ENCODE results near the gene C19orf47. TPM values are rescaled to one million over a fixed set of nuclear protein-coding genes. Genes with fewer than 3 reads are reported as not detected.
"Not testable (repeated sequence)": the region's sequence is repeated elsewhere in the genome, so short reads cannot be mapped to it uniquely, and the experiment has no call there.

C19orf47 gene
- total RNA-seq, 1 donor from 2014 or later, result 15.2 TPM

GRCh38 chr19:40357640-40358039 is 9.4 kb upstream of the C19orf47 start:
- no peak for ATAC-seq
- intact Hi-C loops (cut with DNase I), result no loop called here

GRCh38 chr19:40356681-40357595 is 8.7 kb upstream of the C19orf47 start:
- intact Hi-C loops (cut with DNase I), result no loop called here
- ATAC-seq (no peak), DNase-seq (ENCODE audit: low spot score) (no peak)

More at GRCh38 chr19:40357640-40358039, 9.4 kb upstream of the C19orf47 start:
- no peak for DNase-seq (ENCODE audit: low spot score)

GRCh38 chr19:40355975-40356680 is 7.9 kb upstream of the C19orf47 start:
- ATAC-seq (no peak), DNase-seq (ENCODE audit: low spot score) (no peak)
- intact Hi-C loops (cut with DNase I), result no loop called here

GRCh38 chr19:40348961-40349507 is 837 bp upstream of the C19orf47 start:
- no peak for ATAC-seq

GRCh38 chr19:40344422-40344821 is 3.8 kb downstream of the C19orf47 start:
- no peak for ATAC-seq
- intact Hi-C loops (cut with DNase I), result no loop called here
- no peak for DNase-seq (ENCODE audit: low spot score)

More at GRCh38 chr19:40348961-40349507, 837 bp upstream of the C19orf47 start:
- no peak for DNase-seq (ENCODE audit: low spot score)
- intact Hi-C loops (cut with DNase I), result no loop called here

- intact Hi-C loops (cut with DNase I), result no loop called here
- DNase-seq (ENCODE audit: low spot score) (no peak), ATAC-seq (no peak)
Observed at GRCh38 chr19:40342644-40343311, 5.4 kb downstream of the C19orf47 start.

GRCh38 chr19:40341601-40342482 is 6.4 kb downstream of the C19orf47 start:
- DNase-seq (ENCODE audit: low spot score) (no peak), ATAC-seq (no peak)
- intact Hi-C loops (cut with DNase I), result no loop called here

- ATAC-seq (no peak), DNase-seq (ENCODE audit: low spot score) (no peak)
- intact Hi-C loops (cut with DNase I), result no loop called here
Observed at GRCh38 chr19:40339018-40339728, 9.0 kb downstream of the C19orf47 start.

- DNase-seq (ENCODE audit: low spot score) (no peak), ATAC-seq (no peak)
- intact Hi-C loops (cut with DNase I), result no loop called here
Observed at GRCh38 chr19:40337594-40337993, 10.6 kb downstream of the C19orf47 start.

- no peak for ATAC-seq
- intact Hi-C loops (cut with DNase I), result no loop called here
- DNase-seq (ENCODE audit: low spot score), result no peak
Observed at GRCh38 chr19:40337107-40337506, 11.1 kb downstream of the C19orf47 start.

GRCh38 chr19:40336601-40336900 is 11.6 kb downstream of the C19orf47 start:
- no peak for DNase-seq (ENCODE audit: low spot score)
- intact Hi-C loops (cut with DNase I), result no loop called here
- no peak for ATAC-seq

- intact Hi-C loops (cut with DNase I), result no loop called here
- no peak for ATAC-seq
Observed at GRCh38 chr19:40335855-40336600, 12.2 kb downstream of the C19orf47 start.

GRCh38 chr19:40335101-40335500 is 13.1 kb downstream of the C19orf47 start:
- DNase-seq (ENCODE audit: low spot score), result no peak
- intact Hi-C loops (cut with DNase I), result no loop called here
- ATAC-seq, result no peak

More at GRCh38 chr19:40335855-40336600, 12.2 kb downstream of the C19orf47 start:
- no peak for DNase-seq (ENCODE audit: low spot score)

- intact Hi-C loops (cut with DNase I); DNase-seq (ENCODE audit: low spot score); ATAC-seq: not testable (repeated sequence)
Observed at GRCh38 chr19:40333083-40333482, 15.1 kb downstream of the C19orf47 start.

GRCh38 chr19:40332669-40333068 is 15.5 kb downstream of the C19orf47 start:
- DNase-seq (ENCODE audit: low spot score), result no peak
- no peak for ATAC-seq
- intact Hi-C loops (cut with DNase I), result no loop called here

- intact Hi-C loops (cut with DNase I), result no loop called here
- DNase-seq (ENCODE audit: low spot score) (no peak), ATAC-seq (no peak)
Observed at GRCh38 chr19:40331052-40331451, 17.1 kb downstream of the C19orf47 start.

GRCh38 chr19:40326201-40326600 is 22.0 kb downstream of the C19orf47 start:
- intact Hi-C loops (cut with DNase I), result no loop called here
- ATAC-seq (no peak), DNase-seq (ENCODE audit: low spot score) (no peak)

Measured in sciatic nerve (tissue), 2 donors.